AG08396 (cell line): ENCODE measurements around the gene DAG1.
A peak's percentile ranks its signal among the peaks of the same experiment; 100 is the strongest.

Source experiments
- DNase-seq: peaks from one replicate; pipeline ENCODE4 v3.0.0; 2012; ENCODE audit warnings: low spot score, mixed read lengths

The DAG1 gene

DNA sequence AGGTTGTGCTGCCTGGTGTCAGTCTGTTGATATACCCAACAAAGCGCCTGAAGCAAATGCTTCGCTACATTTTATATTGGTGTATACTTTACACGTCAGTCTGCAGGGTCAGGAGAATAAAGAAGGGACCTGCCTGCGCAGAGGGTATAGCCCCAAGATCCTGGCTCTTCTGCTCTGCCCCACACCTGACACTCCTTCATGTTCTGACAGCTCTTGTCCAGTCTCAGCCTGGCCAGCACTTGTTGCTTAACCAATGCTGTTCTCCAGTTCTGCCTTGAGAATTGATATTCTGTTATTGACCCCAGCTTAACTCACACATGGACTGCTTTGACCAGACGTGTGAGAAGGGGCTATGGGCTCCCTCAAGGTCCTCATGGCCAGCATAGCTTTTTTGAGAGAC is 48.4 kb downstream of the DAG1 start:
- DNase-seq: no peak

DNA sequence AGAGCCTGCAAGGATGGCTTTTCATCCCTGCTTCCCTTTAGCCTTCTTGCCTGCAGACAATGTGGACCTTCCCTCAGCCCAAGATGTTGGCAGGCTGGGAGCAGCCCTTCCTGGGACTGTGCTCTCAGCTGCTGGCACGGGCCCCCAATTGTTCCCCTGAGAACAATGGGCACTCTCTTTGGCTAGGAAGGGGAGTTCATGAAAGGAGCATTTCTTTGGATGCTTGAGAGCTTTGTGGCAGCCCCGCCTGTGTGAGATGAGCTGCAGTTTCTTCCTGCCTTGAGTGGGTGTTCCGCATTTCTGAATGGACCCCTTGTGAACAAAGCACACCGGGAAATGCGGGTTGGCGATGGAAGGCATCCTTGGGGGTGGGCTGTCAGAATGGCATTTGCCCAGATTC is 49.2 kb downstream of the DAG1 start:
- DNase-seq: no peak

DNA sequence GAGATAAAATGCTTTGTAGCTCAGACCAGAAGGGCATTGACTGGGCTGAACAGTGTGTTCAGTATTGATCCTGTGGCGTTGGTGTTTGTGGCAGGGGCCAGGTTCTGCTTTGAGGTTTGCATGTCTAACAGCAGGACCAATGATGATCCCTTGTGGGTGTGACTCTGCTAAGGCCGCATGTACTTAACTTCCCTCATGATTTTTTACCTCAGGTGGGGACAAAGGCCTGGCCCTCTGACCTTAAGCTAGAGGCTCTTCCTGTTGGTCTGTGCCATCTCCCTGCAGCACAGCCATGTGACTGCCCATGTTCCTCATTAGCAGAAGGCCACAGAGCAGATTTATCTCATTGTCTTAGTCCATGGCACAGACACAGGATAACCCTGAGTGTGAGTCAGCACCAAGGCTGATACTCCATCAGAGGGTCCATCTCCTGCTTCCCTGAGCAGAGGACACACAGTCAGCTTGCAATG is 49.9 kb downstream of the DAG1 start:
- no peak for DNase-seq

DNA sequence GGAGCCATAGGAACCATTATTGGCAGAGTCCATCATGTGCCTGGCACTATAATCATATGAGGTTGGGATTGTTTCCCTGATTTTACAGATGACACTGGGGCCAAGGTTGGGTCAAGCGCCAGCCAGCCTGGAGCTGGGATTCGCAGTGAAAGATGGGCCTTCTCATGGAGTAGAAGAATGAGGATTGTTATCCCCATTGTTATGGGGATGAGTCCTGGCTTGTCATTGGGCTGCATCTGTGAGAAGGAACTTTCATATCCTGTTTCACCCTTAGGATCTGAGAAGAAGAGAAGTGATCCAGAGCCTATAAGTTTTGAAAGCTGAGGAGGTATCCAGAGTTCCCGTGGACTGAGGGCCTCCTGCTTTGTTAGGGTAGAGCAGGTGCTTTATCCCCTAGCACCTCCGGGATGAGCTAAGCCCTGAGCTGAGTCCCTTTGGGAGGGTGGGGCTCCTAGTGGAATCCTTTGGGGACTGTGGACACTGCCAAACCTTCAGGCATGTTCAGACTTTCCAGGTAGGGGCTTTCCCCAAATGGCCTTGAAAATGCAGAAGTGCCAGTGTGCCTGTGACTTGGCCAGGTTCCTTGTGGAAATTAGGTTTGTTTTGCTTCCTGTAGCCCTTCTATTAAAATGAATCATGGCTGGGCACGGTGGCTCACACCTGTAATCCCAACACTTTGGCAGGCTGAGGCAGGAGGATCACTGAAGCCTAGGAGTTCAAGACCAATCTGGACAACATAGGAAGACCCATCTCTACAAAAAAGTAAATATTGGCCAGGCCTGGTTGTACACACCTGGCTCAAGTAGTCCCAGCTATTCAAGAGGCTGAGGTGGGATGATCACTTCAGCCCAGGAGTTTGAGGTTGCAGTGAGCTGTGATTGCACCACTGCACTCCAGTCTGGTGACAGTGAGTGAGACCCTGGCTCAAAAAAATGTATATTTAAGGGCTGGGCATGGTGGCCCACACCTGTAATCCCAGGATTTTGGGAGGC is 54.0 kb downstream of the DAG1 start:
- DNase-seq: no peak

DNA sequence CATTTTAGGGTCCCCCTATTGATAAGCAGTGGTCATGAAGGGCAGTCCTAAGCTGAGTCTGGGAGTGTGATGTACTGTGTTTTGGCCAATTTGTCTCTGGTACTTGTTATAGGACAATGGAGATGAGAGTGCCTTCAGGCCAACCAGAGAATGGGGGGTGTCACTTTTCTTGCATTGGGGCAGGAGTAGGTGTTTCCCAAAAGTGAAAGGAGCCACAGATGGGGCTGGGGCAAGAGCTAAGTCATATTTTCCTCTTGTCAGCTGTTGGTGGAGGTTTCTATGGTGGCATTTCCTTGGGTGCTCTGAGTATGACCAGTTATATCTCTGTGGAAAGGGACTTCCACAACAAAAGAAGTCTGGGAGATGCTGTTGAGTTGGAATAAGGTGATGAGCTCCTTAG is 59.5 kb downstream of the DAG1 start:
- DNase-seq: no peak

DNA sequence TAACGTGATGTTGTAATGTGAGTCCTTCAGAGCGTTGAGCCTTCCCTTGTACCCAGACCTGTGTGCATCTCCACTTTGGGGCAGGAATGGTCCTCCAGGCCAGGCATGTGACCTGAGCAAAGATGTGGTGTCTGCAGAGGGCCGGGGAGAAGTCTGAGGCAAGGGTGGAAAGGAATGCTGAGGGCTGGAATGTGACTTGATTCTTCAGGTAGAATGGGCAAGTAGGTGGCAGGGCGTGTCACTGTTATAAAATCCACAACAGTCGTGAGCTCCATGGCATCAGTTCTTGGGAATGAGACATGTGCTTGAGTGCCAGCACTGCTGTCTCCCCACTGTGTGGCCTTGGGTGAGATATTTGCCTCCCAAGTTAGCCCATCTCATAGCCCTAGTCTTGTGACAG is 60.2 kb downstream of the DAG1 start:
- DNase-seq: no peak

DNA sequence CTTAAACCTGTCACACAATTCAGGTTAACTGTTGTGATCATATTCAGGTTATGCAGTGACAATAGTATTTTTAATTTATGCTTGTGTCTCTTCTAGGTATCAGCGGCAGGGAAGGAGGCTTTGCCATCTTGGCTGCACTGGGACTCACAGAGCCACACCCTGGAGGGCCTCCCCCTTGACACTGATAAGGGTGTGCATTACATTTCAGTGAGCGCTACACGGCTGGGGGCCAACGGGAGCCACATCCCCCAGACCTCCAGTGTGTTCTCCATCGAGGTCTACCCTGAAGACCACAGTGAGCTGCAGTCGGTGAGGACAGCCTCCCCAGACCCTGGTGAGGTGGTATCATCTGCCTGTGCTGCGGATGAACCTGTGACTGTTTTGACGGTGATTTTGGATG is 60.6 kb downstream of the DAG1 start:
- DNase-seq: no peak

DNA sequence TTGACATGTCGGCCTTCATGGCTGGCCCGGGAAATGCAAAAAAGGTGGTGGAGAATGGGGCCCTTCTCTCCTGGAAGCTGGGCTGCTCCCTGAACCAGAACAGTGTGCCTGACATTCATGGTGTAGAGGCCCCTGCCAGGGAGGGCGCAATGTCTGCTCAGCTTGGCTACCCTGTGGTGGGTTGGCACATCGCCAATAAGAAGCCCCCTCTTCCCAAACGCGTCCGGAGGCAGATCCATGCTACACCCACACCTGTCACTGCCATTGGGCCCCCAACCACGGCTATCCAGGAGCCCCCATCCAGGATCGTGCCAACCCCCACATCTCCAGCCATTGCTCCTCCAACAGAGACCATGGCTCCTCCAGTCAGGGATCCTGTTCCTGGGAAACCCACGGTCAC is 61.2 kb downstream of the DAG1 start:
- DNase-seq: no peak

DNA sequence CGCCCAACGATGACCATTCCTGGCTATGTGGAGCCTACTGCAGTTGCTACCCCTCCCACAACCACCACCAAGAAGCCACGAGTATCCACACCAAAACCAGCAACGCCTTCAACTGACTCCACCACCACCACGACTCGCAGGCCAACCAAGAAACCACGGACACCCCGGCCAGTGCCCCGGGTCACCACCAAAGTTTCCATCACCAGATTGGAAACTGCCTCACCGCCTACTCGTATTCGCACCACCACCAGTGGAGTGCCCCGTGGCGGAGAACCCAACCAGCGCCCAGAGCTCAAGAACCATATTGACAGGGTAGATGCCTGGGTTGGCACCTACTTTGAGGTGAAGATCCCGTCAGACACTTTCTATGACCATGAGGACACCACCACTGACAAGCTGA is 61.6 kb downstream of the DAG1 start:
- DNase-seq: no peak

DNA sequence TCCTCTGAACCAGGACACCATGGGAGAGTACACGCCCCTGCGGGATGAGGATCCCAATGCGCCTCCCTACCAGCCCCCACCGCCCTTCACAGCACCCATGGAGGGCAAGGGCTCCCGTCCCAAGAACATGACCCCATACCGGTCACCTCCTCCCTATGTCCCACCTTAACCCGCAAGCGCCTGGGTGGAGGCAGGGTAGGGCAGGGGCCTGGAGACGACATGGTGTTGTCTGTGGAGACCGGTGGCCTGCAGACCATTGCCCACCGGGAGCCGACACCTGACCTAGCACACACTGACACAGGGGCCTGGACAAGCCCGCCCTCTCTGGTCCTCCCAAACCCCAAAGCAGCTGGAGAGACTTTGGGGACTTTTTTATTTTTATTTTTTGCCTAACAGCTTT is 63.0 kb downstream of the DAG1 start:
- no peak for DNase-seq

DNA sequence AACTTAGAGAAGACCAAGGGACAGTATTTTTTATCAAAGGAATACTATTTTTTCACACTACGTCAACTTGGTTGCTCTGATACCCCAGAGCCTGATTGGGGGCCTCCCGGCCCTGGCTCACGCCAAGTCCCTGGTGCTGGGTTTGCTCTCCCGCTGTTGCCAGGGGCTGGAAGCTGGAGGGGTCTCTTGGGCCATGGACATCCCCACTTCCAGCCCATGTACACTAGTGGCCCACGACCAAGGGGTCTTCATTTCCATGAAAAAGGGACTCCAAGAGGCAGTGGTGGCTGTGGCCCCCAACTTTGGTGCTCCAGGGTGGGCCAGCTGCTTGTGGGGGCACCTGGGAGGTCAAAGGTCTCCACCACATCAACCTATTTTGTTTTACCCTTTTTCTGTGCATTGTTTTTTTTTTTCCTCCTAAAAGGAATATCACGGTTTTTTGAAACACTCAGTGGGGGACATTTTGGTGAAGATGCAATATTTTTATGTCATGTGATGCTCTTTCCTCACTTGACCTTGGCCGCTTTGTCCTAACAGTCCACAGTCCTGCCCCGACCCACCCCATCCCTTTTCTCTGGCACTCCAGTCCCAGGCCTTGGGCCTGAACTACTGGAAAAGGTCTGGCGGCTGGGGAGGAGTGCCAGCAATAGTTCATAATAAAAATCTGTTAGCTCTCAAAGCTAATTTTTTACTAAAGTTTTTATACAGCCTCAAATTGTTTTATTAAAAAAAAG is 63.9 kb downstream of the DAG1 start:
- DNase-seq: no peak

DNA sequence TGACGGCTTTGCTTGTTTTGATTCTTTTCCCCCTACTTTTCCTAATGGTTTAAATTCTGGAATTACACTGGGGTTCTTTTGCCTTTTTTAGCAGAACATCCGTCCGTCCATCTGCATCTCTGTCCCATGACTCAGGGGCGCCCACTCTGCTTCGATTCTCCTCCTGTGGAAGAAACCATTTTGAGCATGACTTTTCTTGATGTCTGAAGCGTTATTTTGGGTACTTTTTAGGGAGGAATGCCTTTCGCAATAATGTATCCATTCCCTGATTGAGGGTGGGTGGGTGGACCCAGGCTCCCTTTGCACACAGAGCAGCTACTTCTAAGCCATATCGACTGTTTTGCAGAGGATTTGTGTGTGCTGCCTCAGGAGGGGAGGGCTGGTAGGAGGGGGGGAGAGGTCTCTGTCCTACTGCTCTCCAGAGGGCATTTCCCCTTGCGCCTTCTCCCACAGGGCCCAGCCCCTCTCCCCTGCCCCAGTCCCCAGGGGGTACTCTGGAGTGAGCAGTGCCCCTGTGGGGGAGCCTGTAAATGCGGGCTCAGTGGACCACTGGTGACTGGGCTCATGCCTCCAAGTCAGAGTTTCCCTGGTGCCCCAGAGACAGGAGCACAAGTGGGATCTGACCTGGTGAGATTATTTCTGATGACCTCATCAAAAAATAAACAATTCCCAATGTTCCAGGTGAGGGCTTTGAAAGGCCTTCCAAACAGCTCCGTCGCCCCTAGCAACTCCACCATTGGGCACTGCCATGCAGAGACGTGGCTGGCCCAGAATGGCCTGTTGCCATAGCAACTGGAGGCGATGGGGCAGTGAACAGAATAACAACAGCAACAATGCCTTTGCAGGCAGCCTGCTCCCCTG is 64.7 kb downstream of the DAG1 start:
- DNase-seq: no peak

DNA sequence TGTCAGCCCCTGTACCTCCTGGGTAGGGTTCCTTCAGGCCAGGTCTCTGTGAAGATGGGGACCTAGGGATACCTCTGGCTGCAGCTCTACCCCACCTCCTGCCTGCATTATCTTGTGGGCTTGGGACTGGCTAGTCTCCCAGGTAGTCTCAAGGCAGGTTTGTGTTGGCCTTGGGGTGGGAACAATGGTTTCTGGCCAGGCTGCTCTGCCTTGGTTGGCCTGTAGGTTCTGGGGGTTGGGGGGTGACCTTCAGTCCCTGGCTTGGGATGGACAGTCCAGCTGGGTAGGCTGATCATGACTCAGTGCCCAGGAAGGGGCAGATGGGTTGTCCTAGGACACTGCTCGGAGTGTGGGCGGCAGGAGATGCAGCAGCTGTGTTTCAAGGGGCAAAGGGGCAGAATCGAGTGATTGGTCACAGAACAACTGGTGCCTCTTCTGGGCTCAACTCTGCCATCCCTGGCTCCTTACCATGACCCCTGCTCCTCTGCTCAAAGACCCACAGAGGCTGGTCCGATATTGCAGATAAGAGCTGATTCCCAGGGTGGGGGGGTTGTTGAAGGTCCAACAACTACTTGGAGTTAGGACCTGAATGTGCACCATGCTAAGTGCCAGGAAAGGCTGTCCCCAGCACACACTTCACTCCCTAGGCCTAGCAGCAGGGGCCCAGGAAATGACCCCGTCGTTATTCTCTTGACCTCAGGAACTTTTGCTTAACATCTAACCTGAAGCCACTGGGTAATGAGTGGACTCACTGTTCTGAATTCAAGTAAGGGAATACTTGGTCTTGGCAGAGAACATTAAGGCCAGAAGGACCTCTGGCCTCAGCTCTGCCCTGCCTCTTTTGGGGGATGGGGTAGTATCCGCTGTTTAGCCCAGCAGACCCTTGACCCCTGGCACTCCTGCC is 66.2 kb downstream of the DAG1 start:
- no peak for DNase-seq

DNA sequence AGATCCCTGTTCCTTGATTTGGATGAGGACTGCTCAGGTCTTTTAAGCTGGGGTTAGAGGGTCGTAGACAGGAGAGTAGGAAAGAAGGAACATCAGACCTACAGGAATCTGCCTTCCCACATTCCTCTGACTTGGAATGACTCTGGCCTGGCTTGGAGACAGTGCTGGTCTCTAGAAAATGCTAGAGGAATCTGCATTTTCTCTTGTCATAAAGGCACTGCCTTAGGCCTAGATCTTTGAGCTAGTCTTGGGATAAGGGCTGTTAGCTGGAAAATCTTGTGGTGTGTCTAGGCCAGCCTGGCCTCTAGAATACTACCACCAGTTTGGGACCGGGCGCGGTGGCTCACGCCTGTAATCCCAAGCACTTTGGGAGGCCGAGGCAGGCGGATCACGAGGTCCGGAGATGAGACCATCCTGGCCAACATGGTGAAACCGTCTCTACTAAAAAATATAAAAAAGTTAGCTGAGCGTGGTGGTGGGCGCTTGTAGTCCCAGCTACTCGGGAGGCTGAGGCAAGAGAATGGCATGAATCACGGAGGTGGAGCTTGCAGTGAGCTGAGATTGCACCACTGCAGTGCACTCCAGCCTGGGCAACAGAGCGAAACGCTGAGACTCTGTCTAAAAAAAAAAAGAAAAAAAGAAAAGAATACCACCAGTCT is 66.9 kb downstream of the DAG1 start:
- no peak for DNase-seq

DNA sequence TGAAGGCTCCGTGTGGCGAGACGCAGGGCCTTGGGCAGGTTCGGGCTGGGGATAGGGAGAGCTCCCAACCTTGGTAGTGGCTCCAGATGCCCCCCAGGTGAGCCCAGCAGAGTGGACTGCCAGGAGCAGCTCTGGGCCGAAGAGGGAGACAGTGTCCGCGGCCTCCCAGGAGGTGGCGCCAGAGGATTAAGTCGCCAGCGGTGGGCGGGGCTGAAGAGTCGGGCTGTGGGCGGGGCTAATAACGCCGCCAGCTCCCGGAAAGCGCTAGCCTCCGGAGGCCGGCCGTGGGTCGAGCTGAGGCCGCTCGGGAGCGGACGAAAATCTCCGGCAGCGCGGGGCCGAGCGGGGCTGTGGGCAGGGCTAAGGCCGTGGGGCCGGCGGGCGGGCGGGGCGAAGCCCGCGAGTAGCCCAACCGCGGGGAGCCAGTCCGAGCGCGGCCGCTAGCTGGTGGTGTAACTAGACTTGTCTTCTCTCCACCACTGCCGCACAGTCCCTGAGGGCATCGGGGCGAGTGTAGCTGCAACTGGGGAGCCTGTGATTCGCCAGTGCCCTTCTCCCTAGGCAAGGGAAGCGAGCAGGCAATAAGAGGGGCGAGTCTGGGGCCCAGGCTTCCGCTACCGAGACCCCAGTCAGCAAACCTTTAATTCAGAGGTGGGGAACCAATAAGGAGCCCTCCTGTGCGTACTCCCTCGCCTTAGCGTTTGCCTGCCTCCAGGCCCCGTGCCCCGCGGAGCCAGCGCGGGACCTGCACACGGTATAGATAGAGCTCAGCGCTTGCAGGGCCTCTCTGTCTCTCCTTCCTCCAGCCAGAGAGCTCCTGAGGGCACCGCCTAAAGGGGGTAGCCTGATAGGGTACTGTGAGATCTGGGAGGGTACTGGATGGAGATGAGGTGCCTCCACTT is 69.8 kb downstream of the DAG1 start:
- peak; percentile 97 for DNase-seq

DNA sequence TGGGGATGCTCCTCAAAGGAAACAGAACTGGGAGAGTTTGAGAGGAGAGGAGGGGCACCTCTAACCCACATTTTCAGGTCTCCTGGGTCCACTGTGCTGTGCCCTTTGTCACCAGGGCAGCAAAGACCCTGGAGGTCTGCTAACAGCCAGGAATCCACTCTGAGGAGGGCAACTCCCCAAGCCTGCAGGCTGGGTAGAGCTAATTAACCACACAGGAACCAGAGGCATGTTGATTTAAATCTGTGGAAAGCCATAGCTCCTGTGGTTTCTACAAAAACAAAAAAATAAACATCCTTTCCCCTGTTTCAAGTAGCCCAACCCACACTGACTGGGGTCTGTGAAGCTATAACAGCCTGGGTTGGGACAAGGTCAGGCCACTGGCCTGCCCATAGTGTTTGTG is 82.0 kb downstream of the DAG1 start:
- DNase-seq: no peak

DNA sequence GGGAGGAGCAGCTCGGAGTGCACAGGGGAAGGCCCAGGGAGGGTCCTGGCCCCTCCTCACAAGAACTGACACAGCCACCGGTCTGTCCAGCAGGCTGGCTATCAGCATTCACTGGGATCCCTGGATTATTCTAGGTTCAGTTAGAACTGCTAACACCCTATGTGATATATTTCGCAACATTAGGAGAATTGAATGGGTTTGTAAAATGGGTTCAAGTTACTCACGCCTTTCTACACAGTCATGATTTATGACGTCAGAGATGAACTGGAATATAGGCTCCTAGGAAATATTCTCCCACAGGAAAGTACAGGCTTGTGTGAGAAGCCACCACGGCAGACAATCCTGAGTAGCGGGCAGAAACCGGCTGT is 83.2 kb downstream of the DAG1 start:
- no peak for DNase-seq

DNA sequence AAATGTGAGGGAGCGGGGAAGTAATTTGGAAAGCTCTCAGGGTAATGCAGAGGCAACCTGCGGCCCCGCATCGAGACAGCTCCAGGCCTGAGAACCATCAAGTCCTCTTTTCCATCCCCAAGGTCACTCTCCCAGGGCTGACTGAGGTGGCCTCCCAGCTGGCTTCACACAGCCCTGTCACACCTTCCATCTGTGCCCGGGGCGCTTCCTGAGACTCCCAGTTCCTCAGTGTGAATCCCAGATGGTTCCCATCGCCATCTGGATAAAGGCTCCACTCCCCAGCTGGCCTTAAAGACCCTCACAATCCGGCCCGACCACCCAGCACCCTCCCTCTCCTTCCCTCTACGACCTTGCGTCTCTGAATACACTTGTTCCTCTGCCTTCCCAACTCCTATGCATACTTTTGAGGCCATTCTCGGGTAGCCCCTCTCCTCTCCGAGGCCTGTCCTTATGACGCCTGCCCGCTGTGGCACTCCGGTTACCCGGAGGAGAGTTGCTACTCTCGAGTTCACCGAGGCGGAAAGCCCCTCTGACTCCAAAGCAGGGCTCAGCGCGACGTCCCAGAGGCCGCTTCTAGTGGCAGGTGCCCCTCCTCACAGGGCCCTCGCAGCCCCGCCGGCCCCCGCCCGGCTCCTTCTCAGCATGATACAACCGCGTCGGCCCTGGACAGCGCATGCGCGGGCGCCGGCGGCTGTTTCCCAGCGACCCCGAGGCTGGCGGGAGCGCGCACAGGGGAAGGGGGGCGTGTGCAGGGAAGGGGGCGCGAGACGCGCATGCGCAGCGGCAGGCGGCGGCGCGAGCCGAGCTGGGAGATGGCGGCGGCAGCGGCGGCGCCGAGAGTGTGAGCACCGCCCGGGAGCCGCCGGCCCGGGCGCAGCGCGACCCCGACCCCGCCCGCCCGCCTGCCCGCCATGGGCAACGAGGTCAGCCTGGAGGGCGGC is 83.9 kb downstream of the DAG1 start, which contains the start of gene BSN:
Gene BSN (plus strand): TSS at position 786 of the 941 bp plus-strand sequence. CDS start 126 bp downstream, at position 912.
- peak; percentile 100 for DNase-seq
